ENCODE data around the gene PNN. TPM values are rescaled to one million over a fixed set of nuclear protein-coding genes. Genes with fewer than 3 reads are reported as not detected.
"Not testable (repeated sequence)": the region's sequence is repeated elsewhere in the genome, so short reads cannot be mapped to it uniquely, and the experiment has no call there.

PNN gene
- total RNA-seq, 1 donor from 2014 or later, result 60.1 TPM

- DNase-seq (ENCODE audit: low spot score), result no peak
Measured at GRCh38 chr14:39229601-39230110, 54.6 kb downstream of the PNN start.

GRCh38 chr14:39230416-39231035 is 55.5 kb downstream of the PNN start:
- no peak for DNase-seq (ENCODE audit: low spot score)

- DNase-seq (ENCODE audit: low spot score), result not testable (repeated sequence)
Measured at GRCh38 chr14:39231751-39232553, 56.9 kb downstream of the PNN start.

Other genes with a start within 250 kb of the PNN start
- 72.3 TPM for gene SEC23A, start 72.0 kb upstream of the PNN start, total RNA-seq
- 9.4 TPM for gene GEMIN2, start 60.9 kb upstream of the PNN start, total RNA-seq
- gene TRAPPC6B, start 4.9 kb upstream of the PNN start, total RNA-seq, result 17.4 TPM
- gene MIA2, start 58.7 kb downstream of the PNN start, total RNA-seq, result 81.7 TPM

All from mucosa of gallbladder (tissue), 1 donor.